ENCODE data around the gene DRAM1.

DNA sequence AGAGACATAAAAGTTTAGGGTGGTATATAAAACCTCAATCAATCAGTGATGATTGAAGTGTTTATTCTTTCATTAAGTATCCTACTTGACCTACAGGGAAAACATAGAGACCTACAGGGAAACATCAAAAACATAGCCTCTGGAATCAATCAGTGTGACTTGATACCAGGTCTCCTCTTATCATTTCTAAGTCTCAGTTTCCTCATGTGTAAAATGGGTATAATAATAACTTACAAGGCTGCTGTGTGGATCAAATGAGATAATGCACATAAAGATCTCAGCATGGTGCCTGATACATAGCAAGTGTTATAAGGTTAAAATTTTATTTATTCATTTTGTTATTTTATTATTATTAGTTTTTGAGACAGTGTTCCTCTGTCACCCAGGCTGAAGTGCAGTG, 24.4 kb upstream of the DRAM1 start:
- TF ChIP-seq, protein P1, sequence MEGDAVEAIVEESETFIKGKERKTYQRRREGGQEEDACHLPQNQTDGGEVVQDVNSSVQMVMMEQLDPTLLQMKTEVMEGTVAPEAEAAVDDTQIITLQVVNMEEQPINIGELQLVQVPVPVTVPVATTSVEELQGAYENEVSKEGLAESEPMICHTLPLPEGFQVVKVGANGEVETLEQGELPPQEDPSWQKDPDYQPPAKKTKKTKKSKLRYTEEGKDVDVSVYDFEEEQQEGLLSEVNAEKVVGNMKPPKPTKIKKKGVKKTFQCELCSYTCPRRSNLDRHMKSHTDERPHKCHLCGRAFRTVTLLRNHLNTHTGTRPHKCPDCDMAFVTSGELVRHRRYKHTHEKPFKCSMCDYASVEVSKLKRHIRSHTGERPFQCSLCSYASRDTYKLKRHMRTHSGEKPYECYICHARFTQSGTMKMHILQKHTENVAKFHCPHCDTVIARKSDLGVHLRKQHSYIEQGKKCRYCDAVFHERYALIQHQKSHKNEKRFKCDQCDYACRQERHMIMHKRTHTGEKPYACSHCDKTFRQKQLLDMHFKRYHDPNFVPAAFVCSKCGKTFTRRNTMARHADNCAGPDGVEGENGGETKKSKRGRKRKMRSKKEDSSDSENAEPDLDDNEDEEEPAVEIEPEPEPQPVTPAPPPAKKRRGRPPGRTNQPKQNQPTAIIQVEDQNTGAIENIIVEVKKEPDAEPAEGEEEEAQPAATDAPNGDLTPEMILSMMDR (IDR thresholded peaks at IDR 0.05; ENCODE audit: low read depth, low read length), result no peak
- no peak for TF ChIP-seq EZH2phosphoT487 (IDR thresholded peaks at IDR 0.05; ENCODE audit: low read depth)
